GM19468 (cell line): ENCODE data around the gene CADPS2.

Experiments
- ATAC-seq: cut with Tn5 transposase; IDR thresholded peaks from one replicate; pipeline ENCODE4 v1.9.1; 2021; ENCODE audit warnings: mild to moderate bottlenecking, moderate library complexity, moderate number of reproducible peaks; ENCODE audit not compliant: unreplicated experiment; ENCODE audit errors: extremely low read depth

Gene CADPS2

GRCh38 chr7:122339145-122339904 lies 546.9 kb downstream of the CADPS2 start:
- ATAC-seq, result no peak

- ATAC-seq, result no peak
Observed at GRCh38 chr7:122337011-122337410, 549.2 kb downstream of the CADPS2 start.

GRCh38 chr7:122329145-122329802 lies 557.0 kb downstream of the CADPS2 start:
- ATAC-seq, result no peak

GRCh38 chr7:122327969-122328368 lies 558.3 kb downstream of the CADPS2 start:
- ATAC-seq, result no peak

- ATAC-seq, result no peak
Observed at GRCh38 chr7:122316467-122317388, 569.5 kb downstream of the CADPS2 start.

- no peak for ATAC-seq
Observed at GRCh38 chr7:122315507-122316466, 570.5 kb downstream of the CADPS2 start.

GRCh38 chr7:122314284-122314683 lies 572.0 kb downstream of the CADPS2 start:
- ATAC-seq, result no peak

- ATAC-seq, result no peak
Observed at GRCh38 chr7:122312789-122313188, 573.5 kb downstream of the CADPS2 start.

GRCh38 chr7:122311734-122312450 lies 574.4 kb downstream of the CADPS2 start:
- no peak for ATAC-seq

- no peak for ATAC-seq
Observed at GRCh38 chr7:122311050-122311700, 575.1 kb downstream of the CADPS2 start.

GRCh38 chr7:122310119-122311021 lies 575.9 kb downstream of the CADPS2 start:
- no peak for ATAC-seq

GRCh38 chr7:122309421-122309820 lies 576.8 kb downstream of the CADPS2 start:
- ATAC-seq, result no peak

GRCh38 chr7:122307228-122307621 lies 579.0 kb downstream of the CADPS2 start:
- no peak for ATAC-seq

- no peak for ATAC-seq
Observed at GRCh38 chr7:122306320-122307227, 579.7 kb downstream of the CADPS2 start.

GRCh38 chr7:122305475-122306319 lies 580.6 kb downstream of the CADPS2 start:
- no peak for ATAC-seq

- no peak for ATAC-seq
Observed at GRCh38 chr7:122304996-122305421, 581.3 kb downstream of the CADPS2 start.
